NCI-H1930 (cell line): ENCODE measurements around the gene SRP14.
"Not testable (repeated sequence)": the region's sequence is repeated elsewhere in the genome, so short reads cannot be mapped to it uniquely, and the experiment has no call there.

Experiments
- DNase-seq, 2 experiments: peaks; one replicate each; lab custom pipeline; 2025; lab: John Stamatoyannopoulos, UW

The SRP14 gene

DNA sequence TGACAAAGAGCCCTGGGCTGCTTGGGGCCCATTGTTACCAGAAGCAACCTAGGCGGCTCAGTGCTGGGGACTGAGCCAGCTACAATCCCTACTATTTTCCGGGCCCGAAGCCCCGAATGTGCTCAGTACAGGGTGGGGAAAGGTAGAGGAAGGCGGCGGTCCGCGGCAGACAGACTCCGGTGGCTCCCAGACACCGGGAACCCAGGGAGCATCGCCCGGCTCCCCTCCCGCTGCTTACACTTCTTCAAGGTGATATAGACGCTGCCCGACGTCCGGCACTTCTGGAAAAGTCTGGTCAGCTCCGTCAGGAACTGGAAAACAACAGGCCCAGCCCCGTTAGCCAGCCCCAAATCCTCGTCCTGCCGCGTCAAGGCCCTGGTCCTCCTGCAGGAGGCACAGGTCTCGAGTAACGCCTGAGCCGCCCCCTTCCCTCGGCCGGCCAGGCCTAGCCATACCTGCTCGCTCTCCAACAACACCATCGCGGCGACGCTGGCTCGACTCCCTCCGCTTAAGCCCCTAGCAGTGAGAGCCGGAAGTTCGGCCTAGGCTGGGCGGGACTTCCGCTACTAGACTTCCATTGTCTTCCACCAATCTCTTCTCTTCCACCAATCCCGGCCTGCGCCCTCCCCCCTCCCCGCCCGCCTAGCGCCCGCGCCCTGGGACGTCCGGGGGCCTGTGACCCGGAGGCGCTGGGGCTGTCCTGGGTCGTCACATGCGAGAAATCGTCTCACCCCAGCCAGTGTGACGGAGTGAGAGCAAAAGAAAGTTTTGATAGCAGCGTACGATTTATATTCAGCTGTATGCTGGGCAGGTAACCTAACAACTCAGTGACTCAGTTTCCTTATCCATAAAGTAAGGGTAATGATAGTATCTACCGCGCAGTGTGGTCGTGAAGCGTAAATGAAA is at the start of gene SRP14:
SRP14 (minus strand) TSS at position 544 of the 906 bp plus-strand sequence; CDS start at position 479, 65 bp downstream.
- DNase-seq: peak; percentile 74 to 77

- no peak for DNase-seq
Observed at GRCh38 chr15:40087991-40088928, 49.3 kb upstream of the SRP14 start.

- no peak for DNase-seq
Observed at GRCh38 chr15:40087068-40087810, 48.3 kb upstream of the SRP14 start.

DNA sequence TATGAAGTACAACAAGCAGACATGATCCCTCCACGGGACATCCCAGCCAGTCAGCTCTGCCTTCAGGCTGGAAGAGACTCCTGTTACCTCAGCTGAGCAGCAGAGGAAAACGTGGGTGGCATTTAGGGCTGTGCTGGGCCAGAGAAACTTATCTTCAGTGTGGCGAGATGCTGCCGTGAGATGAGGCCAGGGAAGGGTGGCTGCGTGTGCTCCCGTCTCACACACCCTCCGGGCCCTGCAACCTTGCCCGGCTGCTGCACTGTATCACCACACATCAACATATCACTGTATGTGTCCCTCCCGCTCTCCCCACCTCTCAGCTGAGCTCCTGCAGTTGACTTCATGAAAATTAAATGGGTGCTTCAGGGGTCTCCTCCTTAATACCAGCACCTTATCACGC is 46.3 kb upstream of the SRP14 start:
- no peak for DNase-seq

- no peak for DNase-seq
Observed at GRCh38 chr15:40084650-40085049, 45.7 kb upstream of the SRP14 start.

DNA sequence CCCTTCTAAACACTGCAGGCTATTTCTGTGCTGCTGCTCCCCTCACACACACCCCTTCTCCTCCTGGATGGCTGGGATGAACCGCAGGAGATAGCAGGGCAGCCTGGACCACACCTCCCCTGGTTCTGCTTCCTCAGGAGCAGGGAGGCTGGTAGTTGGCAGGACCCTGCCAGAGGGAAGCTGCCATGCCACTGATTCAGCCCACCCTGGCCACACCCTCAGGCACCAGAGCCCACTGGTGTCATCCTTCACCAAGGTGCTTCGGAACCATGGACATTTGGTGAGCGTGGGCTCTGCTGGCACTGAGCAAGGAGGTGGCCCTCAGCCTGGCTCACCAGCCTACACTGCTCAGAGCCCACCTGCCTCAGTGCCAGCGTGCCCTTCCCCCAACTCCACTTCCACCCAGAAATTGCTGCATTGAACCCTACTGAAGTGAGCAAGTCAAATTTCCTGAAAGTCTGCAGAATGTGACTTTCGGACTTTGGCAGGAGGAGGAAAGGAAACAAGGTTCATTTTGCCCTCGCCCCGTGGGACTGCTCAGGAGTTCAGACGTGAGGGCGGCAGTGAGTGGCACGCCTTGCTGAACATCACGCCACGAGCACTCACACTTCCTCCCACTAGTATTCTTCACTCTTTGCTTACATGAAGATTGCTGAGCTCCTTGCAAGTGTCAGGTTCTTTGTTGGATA is 43.4 kb upstream of the SRP14 start:
- DNase-seq: no peak

DNA sequence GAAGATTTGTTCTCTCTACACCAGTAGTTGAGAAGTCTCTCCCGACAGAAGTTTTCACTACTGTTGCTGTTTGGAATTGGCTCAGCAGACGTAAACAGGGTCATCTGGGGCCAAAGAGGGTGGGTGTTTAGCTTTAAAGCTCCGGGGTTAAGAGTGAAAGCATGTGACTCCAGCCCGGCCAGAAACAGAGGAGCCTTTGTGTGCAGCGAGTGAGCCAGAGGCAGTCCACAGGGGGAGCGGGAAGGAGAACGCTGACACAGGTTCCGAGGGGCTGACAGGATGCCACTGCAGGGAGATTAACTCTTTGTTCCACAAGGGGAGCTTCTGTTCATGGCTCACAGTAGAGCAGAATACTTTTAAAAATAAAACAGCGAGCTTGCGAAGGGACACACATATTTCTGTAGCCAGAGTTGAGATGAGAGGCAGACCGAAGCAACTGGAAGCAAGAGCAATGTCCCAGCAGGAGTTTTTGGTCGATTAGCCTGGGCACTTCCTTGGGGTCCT is 42.8 kb upstream of the SRP14 start:
- DNase-seq: no peak

DNA sequence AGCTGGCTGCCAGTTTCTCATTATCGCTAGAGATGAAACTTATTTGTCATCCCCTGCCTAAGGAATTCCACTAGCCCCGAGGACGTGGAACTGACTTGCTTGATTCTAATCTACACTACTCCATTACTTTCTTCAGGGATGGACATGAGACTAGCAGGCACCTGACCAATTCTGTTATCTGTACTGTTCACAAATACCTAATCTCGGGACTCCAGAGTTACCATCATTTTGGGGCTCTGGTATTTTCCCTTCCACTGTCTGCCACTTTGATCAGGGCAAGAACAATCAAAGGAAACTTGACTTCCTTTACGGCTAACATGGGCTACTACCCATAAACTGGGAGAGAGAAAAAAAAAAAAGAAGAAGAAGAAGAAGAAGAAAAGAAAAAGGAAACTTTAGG is 41.9 kb upstream of the SRP14 start:
- no peak for DNase-seq

DNA sequence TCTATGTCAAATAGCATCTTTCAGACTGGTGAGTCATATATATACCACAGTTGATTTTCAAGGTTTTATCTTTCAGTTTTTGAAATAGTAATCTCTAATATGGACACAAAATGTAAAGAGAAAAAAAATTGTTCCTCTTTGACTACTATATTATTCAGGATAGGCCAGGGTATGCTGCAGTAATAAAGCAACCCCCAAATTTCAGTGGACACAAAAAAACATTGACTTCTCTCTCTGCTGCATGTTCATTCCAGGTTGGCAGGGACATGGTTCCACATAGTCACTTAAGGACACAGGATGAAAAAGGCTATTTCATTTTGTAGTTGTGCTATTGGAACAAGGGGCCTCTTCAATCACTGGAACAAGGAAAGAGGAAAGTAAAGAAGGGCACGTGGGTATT is 41.1 kb upstream of the SRP14 start:
- no peak for DNase-seq

DNA sequence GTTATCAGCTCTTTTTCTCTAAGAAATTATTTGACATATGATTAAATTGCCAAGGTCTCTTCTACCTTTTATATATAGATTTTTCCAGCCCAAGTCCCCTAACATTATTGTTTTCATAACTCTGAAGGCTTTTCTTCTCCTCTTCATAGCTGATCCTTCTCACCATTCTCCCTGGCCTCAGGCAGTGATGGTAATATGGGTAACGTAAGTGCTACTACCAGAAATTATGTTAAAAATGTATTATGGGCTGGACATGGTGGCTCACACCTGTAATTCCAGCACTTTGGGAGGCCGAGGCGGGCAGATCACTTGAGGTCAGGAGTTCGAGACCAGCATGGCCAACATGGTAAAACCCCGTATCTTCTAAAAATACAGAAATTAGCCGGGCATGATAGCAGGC is 40.5 kb upstream of the SRP14 start:
- no peak for DNase-seq

DNA sequence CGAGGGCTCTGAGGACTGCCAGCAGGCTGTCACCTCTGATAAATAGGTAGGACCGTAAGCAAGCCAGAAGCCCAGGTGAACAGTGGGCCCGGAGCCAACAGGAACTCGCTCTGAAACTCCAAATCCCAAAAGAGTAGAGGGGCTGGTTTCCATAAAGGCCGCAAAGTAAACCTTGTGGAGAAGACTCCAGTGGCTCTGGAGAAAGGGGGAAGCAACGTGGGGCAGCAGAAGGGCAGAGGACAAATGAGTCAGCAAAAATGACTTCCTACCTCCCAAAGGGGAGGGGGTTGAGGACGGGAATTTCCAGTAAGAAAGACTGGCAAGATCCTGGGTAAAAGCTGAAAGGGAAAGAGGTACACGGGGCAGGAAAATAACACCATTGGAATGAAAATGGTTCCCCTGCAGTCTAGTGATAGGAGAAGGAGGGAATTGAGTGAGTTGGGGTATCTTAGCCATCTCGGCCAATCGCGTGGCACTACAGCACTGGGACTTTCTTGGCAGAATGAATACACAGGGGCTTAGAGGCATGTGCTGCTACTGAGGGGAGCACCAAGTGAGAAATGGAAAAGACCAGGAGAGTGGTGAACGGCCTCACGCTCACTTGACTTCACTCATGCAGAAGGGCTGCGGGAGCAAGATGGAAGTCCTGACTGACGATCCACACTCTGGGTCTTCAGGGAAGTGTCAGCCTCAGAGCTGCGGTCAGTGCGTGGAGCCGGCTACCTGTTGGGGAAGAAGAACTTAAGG is 36.5 kb upstream of the SRP14 start:
- no peak for DNase-seq

DNA sequence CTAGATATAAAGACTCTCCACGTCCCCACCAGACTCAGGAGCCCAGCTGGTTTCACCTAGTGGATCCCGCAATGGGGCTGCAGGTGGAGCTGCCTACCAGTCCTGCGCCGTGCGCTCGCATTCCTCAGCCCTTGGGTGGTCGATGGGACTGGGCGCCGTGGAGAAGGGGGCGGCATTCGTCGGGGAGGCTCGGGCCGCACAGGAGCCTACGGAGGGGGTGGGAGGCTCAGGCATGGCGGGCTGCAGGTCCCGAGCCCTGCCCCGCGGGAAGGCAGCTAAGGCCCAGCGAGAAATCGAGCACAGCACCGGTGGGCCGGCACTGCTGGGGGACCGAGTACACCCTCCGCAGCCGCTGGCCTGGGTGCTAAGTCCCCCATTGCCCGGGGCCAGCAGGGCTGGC is 35.7 kb upstream of the SRP14 start:
- DNase-seq: not testable (repeated sequence)

- not testable (repeated sequence) for DNase-seq
Observed at GRCh38 chr15:40073716-40074490, 34.9 kb upstream of the SRP14 start.

DNA sequence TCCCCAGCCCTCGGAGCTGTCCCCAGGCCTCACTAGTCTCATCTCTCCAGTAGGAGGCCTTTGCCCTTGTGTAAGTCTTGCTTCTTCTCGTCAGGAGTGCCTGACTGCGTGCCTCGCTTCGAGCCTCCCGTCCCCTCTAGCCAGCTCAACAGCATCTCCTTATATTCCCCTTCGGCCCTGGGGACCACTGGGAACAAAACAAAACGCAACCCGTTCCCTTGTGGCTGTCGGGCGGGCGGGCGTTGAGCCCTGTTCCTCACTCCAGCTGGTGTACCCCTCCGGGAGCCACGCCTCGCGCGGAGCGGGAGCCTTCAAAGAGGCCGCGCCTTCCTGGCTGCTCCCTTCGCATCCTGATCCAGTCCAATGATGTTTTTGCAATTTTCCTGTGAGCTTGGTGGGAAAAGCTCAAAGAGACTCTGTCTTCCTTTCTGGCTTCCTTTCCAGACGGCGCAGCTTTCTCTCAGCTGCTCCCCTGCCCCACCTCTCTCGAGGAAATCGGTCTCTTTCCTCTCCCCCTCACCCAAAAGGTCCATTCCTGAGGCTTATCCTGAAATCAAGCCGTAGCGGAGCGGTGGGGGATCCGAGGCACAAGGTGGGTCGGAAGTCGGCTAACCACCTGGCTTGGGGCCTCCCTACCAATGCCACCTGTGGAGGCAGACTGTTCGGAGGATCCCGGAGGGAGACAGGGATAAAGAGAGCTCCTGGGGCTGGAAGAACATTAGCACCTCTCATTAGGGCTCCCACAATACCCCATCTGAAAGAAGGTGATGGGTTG is 33.4 kb upstream of the SRP14 start:
- DNase-seq: no peak

- no peak for DNase-seq
Observed at GRCh38 chr15:40070608-40071218, 31.7 kb upstream of the SRP14 start.

DNA sequence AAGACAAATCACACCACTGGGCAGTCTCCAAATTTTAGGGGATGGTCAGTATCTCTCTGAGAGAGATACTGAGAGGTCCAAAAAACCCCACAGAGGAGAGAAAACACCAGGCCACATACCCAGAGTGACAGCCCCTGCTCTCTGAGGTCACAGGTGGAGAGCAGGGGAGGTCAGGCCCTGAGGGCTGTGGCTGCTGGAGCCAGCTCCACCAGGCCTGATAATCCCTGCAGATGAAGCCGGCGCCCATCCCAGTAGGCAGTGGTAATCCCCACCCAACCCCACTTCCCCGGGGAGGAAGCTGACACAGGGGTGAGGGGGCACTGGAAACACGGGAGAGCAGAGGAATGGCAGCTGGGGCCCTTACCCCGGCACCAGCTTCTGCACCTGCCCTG is 31.2 kb upstream of the SRP14 start:
- DNase-seq: no peak

DNA sequence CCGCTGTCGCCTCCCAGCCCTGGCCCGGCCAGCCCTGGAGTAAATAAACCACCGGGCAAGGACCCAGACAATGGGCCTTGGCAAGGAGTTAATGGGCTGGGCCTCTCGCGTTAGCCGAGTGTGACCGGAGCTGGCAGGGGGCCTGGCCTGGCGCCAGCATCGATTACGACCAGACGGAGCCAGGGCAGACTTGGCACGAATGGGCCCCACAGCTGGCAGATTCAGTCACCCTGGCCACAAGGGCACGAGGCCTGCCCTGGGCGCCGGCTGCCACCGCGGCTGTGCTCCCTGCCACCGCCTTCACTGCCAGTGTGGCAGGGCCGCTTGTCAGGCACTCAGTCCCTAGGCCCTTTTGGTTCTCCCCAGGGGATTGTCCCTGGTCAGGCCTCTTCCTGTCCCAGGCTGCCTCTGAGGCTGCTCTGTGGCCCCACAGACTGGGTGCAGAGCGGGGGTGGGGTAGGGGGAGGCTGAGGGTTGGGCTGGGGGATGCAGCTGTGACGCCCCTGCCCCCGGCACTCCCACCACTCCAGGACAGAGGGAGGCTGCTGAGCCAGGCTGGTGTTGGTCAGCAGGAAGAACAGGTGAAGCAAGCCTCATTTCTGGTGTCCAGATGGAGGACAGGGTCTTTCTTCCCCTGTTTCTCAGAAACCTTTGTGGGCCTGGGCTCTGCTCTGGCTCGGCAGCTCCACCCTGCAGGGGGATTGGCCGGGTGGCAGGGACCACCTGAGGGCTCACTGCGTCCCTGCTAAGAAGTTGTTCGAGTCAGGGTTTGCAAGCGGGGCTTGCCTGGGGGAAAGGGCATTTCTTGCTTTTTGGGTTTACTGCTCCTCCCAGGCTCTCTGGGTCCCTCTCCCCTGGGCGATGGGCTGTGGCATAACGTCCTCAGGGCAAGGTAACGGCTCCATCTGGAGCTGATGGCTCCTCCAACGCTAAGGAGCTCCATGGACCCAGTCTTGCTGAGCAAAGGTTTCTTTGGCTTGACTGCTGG is 30.5 kb upstream of the SRP14 start:
- DNase-seq: peak; percentile 23 to 76
